LHCN-M2 (cell line): ENCODE results near the gene ATP5IF1. TPM values are rescaled to one million over a fixed set of nuclear protein-coding genes. Genes with fewer than 3 reads are reported as not detected.

Experiments
- DNase-seq: peaks from one replicate; pipeline ENCODE4 v3.0.0-alpha.2; 2012; ENCODE audit warnings: low read depth
- total RNA-seq: library from RNA; depleted of rRNA; stranded (reverse); fragments of >200 nt; gene quantifications from 2 replicates; pipeline ENCODE4 v1.2.3, GENCODE V29; 2014

ATP5IF1 gene
- total RNA-seq, 1 experiment from 2014 or later, result 197 TPM

- DNase-seq, result no peak
Observed at GRCh38 chr1:28236656-28237322, 865 bp downstream of the ATP5IF1 start.

- no peak for DNase-seq
Observed at GRCh38 chr1:28239004-28239403, 3.1 kb downstream of the ATP5IF1 start.

- no peak for DNase-seq
Observed at GRCh38 chr1:28240024-28240423, 4.1 kb downstream of the ATP5IF1 start.

GRCh38 chr1:28241638-28242241 lies 5.8 kb downstream of the ATP5IF1 start:
- DNase-seq, result no peak

GRCh38 chr1:28243685-28244311 lies 7.9 kb downstream of the ATP5IF1 start:
- DNase-seq, result no peak

GRCh38 chr1:28244549-28245251 lies 8.8 kb downstream of the ATP5IF1 start:
- DNase-seq, result no peak

- DNase-seq, result peak; percentile 39
Observed at GRCh38 chr1:28246427-28246832, 10.5 kb downstream of the ATP5IF1 start.

GRCh38 chr1:28247612-28248272 lies 11.8 kb downstream of the ATP5IF1 start:
- DNase-seq, result no peak

GRCh38 chr1:28248273-28249012 lies 12.5 kb downstream of the ATP5IF1 start:
- peak; percentile 76 for DNase-seq

- DNase-seq, result peak; percentile 66
Observed at GRCh38 chr1:28249013-28249865, 13.3 kb downstream of the ATP5IF1 start.

- DNase-seq, result no peak
Observed at GRCh38 chr1:28249866-28250295, 14.0 kb downstream of the ATP5IF1 start.

GRCh38 chr1:28256197-28256827 lies 20.4 kb downstream of the ATP5IF1 start:
- DNase-seq, result no peak

- DNase-seq, result no peak
Observed at GRCh38 chr1:28257736-28258135, 21.8 kb downstream of the ATP5IF1 start.

GRCh38 chr1:28258628-28259251 lies 22.8 kb downstream of the ATP5IF1 start:
- no peak for DNase-seq

GRCh38 chr1:28259252-28259933 lies 23.5 kb downstream of the ATP5IF1 start, which contains the start of gene SESN2:
TSS of gene SESN2 (plus strand) at chr1:28259518. CDS start at chr1:28259848, 330 bp downstream.
- peak; percentile 99 for DNase-seq

- peak; percentile 82 for DNase-seq
Observed at GRCh38 chr1:28259934-28260802, 24.2 kb downstream of the ATP5IF1 start.

- DNase-seq, result no peak
Observed at GRCh38 chr1:28260803-28261174, 24.9 kb downstream of the ATP5IF1 start.
